PC-3 (cell line): ENCODE results near the gene NPAS4. TPM values are rescaled to one million over a fixed set of nuclear protein-coding genes. Genes with fewer than 3 reads are reported as not detected.

Source experiments
- ATAC-seq: fragments of 200-7000 bp; cut with Tn5 transposase; 2 replicates; pipeline ENCODE4 v1.9.1; 2020; ENCODE audit warnings: mild to moderate bottlenecking, moderate library complexity
- BruUV-seq: library from RNA; stranded (reverse); fragments of 400-500 nt; replicated peaks from 2 replicates; lab custom pipeline; 2021; lab: Mats Ljungman, UMichigan
- CTCF ChIA-PET: fragments of 300-600 bp; sonication (Branson Sonifier 250); formaldehyde crosslinking; loops from one replicate; lab custom pipeline; 2022; ENCODE audit warnings: antibody characterized with exemption; lab: Charles Lee
- POLR2A ChIA-PET: fragments of 300-600 bp; sonication (Branson Sonifier 250); formaldehyde crosslinking; loops from one replicate; lab custom pipeline; 2022; ENCODE audit warnings: antibody characterized with exemption; ENCODE audit not compliant: unreplicated experiment; lab: Charles Lee
- DNase-seq: peaks from one replicate; pipeline ENCODE4 v3.0.0-alpha.2; 2015
- H2AFZ ChIP-seq: fragments of 300-600 bp; sonication (generic); 2 replicates; pipeline ENCODE4 v1.6.0; 2016; ENCODE audit warnings: antibody characterized with exemption, low read length
- H3F3A ChIP-seq: fragments of 300-600 bp; sonication (generic); one replicate; pipeline ENCODE4 v1.6.0; 2017; ENCODE audit warnings: antibody characterized with exemption, low read length, control low read depth, mild to moderate bottlenecking; ENCODE audit not compliant: unreplicated experiment
- H3K27ac ChIP-seq: fragments of 300-600 bp; sonication (generic); 2 replicates; pipeline ENCODE4 v1.5.1; 2016; ENCODE audit warnings: mild to moderate bottlenecking, low read length
- H3K27me3 ChIP-seq: fragments of 300-600 bp; sonication (generic); 2 replicates; pipeline ENCODE4 v1.6.1; 2016; ENCODE audit warnings: low read length, mixed read lengths
- H3K36me3 ChIP-seq: fragments of 300-600 bp; sonication (generic); 2 replicates; pipeline ENCODE4 v1.6.1; 2016; ENCODE audit warnings: low read depth, mixed run types, low read length, mixed read lengths
- H3K4me1 ChIP-seq: fragments of 300-600 bp; sonication (generic); 2 replicates; pipeline ENCODE4 v1.5.1; 2016; ENCODE audit warnings: low read length; ENCODE audit not compliant: insufficient read depth
- H3K4me2 ChIP-seq: fragments of 300-600 bp; sonication (generic); 2 replicates; pipeline ENCODE4 v1.6.0; 2016; ENCODE audit warnings: low read length
- H3K4me3 ChIP-seq: fragments of 300-600 bp; sonication (generic); 2 replicates; pipeline ENCODE4 v1.5.1; 2016; ENCODE audit warnings: mild to moderate bottlenecking, low read length, mixed read lengths
- H3K79me2 ChIP-seq: fragments of 300-600 bp; sonication (generic); 2 replicates; pipeline ENCODE4 v1.6.1; 2017; ENCODE audit warnings: low read length, mixed read lengths
- H3K9ac ChIP-seq: fragments of 300-600 bp; sonication (generic); 2 replicates; pipeline ENCODE4 v1.6.0; 2016; ENCODE audit warnings: mild to moderate bottlenecking, low read length
- H3K9me2 ChIP-seq: fragments of 300-600 bp; sonication (generic); replicated peaks from 2 replicates; pipeline ENCODE4 v1.6.1; 2016; ENCODE audit warnings: mixed run types, low read length, mixed read lengths
- H3K9me3 ChIP-seq: fragments of 300-600 bp; sonication (generic); 2 replicates; pipeline ENCODE4 v1.6.1; 2016; ENCODE audit warnings: low read length, mixed read lengths
- H4K20me1 ChIP-seq: fragments of 300-600 bp; sonication (generic); 2 replicates; pipeline ENCODE4 v1.6.1; 2016; ENCODE audit warnings: low read length, mixed read lengths
- CTCF ChIP-seq: fragments of 300-600 bp; sonication (generic); conservative IDR thresholded peaks from 2 replicates; pipeline ENCODE4 v1.5.1; 2017; ENCODE audit warnings: antibody characterized with exemption, low read depth, mild to moderate bottlenecking, low read length
- EZH2 ChIP-seq: fragments of 300-600 bp; sonication (generic); IDR thresholded peaks from one replicate; pipeline ENCODE4 v1.6.1; 2017; ENCODE audit warnings: antibody characterized with exemption, mild to moderate bottlenecking, low read length; ENCODE audit not compliant: unreplicated experiment
- EZH2phosphoT487 ChIP-seq: fragments of 300-600 bp; sonication (generic); IDR thresholded peaks from 2 replicates; pipeline ENCODE4 v1.6.1; 2018; ENCODE audit warnings: mild to moderate bottlenecking, antibody characterized with exemption, low read length, borderline replicate concordance
- intact Hi-C: fragments of 100-400 bp; cut with micrococcal nuclease; formaldehyde crosslinking; loops from 2 replicates; pipeline ENCODE4 v1.9.0; 2023
- total RNA-seq: library from RNA; depleted of rRNA; stranded (reverse); fragments of >200 nt; gene quantifications from 2 replicates; pipeline ENCODE4 v1.2.3, GENCODE V29; 2014

NPAS4 gene
- total RNA-seq, 1 experiment from 2014 or later: not detected

DNA sequence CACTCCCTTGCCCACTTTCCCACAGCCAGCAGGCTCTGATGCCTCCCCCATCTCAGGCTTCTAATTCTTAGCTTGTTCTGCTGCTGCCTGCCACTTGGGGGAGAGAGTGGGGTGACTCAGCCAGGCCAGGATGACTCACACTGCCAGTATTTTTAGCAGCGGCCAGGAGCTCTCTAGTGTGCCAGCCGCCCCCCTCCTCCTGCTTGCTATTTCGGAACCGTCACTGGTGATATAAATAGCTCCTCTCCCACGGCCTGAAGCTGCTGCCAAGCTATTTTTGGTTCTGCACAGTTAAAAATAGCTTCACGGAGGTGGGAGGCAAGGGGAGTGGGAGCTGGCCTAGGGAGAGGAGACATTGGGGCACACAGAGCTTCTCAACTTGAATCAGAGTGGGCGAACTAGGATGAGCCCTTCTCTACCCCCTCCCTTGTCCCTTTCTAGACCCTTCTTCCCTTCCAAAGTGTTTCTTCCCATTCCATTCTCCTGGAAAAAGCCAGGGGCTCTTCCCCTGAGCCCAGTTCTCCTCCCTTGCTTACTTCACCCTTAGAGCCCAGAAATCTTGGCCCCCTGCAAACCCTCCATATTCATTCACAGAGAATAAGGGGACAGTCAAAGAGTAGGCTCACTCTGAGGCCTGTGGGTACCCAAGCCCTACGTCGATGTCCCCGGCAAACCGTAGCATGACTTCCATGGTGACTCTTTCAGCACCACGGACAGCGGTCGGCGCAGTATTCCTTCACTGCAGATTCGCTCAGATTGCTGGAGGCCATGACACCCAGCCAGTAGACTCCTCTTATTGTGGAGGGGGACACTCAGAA is 2.5 kb upstream of the NPAS4 start:
- no peaks in the 10 kb centered on the region for H3K36me3 ChIP-seq
- peak; percentile 90 for DNase-seq
- no peak overlapping the region for H2AFZ ChIP-seq
- CTCF ChIA-PET: interaction anchor here (0.6 to 1.5 kb wide), 8 partner anchors 9 to 329 kb away, joined by 3 to 8 read pairs (median 5); partner anchors contain the start of genes DPP3, MRPL11 and YIF1A
- peak; percentile 97 for ATAC-seq
- H3K4me2 ChIP-seq: peak overlapping the region; percentile 26
- no peaks in the 10 kb centered on the region for H3F3A ChIP-seq
- peaks cover 40% of the 10 kb centered on the region for H3K27me3 ChIP-seq
- H4K20me1 ChIP-seq: peaks cover 3% of the 10 kb centered on the region; the same call in 1 of the 2 replicates
- peaks cover 12% of the 10 kb centered on the region for H3K4me1 ChIP-seq
- H3K9ac ChIP-seq: no peak overlapping the region
- H3K27ac ChIP-seq: no peak overlapping the region
- TF ChIP-seq CTCF (peak; percentile 73), EZH2phosphoT487 (no peak)
- H3K4me3 ChIP-seq: no peak overlapping the region
- no TSS peak for BruUV-seq
- H3K79me2 ChIP-seq: no peaks in the 10 kb centered on the region
- POLR2A ChIA-PET: interaction anchor here (0.5 to 0.6 kb wide), 2 partner anchors 162 to 528 kb away, joined by 3 to 5 read pairs; no protein-coding TSS in a partner anchor
- H3K9me2 ChIP-seq: no peaks in the 10 kb centered on the region
- intact Hi-C loops: no loop called here
- no peaks in the 10 kb centered on the region for H3K9me3 ChIP-seq

DNA sequence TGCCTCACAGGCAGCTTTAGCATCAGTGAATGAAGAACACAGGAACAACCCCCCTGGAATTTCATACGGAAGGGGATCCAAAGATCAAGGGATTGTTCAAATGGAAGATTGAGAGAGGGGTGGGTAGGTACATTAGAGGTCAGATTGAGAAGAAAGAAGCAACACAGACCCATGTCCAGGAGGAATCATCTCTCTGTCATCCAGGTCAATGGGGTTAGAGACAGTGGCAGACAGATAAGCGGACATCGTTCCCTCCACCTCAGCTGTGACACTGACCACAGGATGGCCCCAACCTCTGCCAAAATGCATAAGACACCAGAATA is 1.9 kb upstream of the NPAS4 start:
- TF ChIP-seq EZH2 (no peak), EZH2phosphoT487 (no peak), CTCF (no peak)
- no peaks in the 10 kb centered on the region for H3K9me2 ChIP-seq
- no TSS peak for BruUV-seq
- no peak for DNase-seq
- no peaks in the 10 kb centered on the region for H3F3A ChIP-seq
- no peaks in the 10 kb centered on the region for H3K79me2 ChIP-seq
- peaks cover 3% of the 10 kb centered on the region; the same call in 1 of the 2 replicates for H4K20me1 ChIP-seq
- peaks cover 40% of the 10 kb centered on the region for H3K27me3 ChIP-seq
- no peak overlapping the region for H2AFZ ChIP-seq
- no peak overlapping the region for H3K9ac ChIP-seq
- CTCF ChIA-PET: no interaction called here
- H3K4me2 ChIP-seq: no peak overlapping the region
- no peak overlapping the region for H3K4me3 ChIP-seq
- H3K27ac ChIP-seq: no peak overlapping the region
- H3K9me3 ChIP-seq: no peaks in the 10 kb centered on the region
- POLR2A ChIA-PET: no interaction called here
- peaks cover 12% of the 10 kb centered on the region for H3K4me1 ChIP-seq
- H3K36me3 ChIP-seq: no peaks in the 10 kb centered on the region
- no peak for ATAC-seq
- intact Hi-C loops: no loop called here

- no peak for TF ChIP-seq EZH2
- no peaks in the 10 kb centered on the region for H3K79me2 ChIP-seq
- DNase-seq (no peak), ATAC-seq (no peak)
- no peaks in the 10 kb centered on the region for H3K9me2 ChIP-seq
- no peaks in the 10 kb centered on the region for H3F3A ChIP-seq
- POLR2A ChIA-PET: no interaction called here
- CTCF ChIA-PET: no interaction called here
- no peak overlapping the region for H3K27ac ChIP-seq
- intact Hi-C loops: no loop called here
- H3K36me3 ChIP-seq: no peaks in the 10 kb centered on the region
- H3K9ac ChIP-seq: no peak overlapping the region
- peaks cover 35% of the 10 kb centered on the region for H3K27me3 ChIP-seq
- H4K20me1 ChIP-seq: peaks cover 3% of the 10 kb centered on the region; the same call in 1 of the 2 replicates
- H3K9me3 ChIP-seq: no peaks in the 10 kb centered on the region
- peaks cover 12% of the 10 kb centered on the region for H3K4me1 ChIP-seq
- no TSS peak for BruUV-seq
- H3K4me2 ChIP-seq: no peak overlapping the region
- no peak overlapping the region for H3K4me3 ChIP-seq
- H2AFZ ChIP-seq: no peak overlapping the region
These were observed 1.0 kb upstream of the NPAS4 start for GRCh38 chr11:66419825-66420224.
